HepG2 (cell line): Measurements from ENCODE around the gene OCSTAMP. TPM values are rescaled to one million over a fixed set of nuclear protein-coding genes. Genes with fewer than 3 reads are reported as not detected.

Source experiments
- ATAC-seq: fragments of 200-7000 bp; cut with Tn5 transposase; 3 replicates; pipeline ENCODE4 v1.9.1; 2020; ENCODE audit warnings: mild to moderate bottlenecking, moderate library complexity
- BruUV-seq: library from RNA; stranded (reverse); fragments of 400-500 nt; replicated peaks from 2 replicates; lab custom pipeline; 2021; lab: Mats Ljungman, UMichigan
- CTCF ChIA-PET: fragments of 300-600 bp; formaldehyde crosslinking; extraction: SDS; loops from one replicate; lab custom pipeline; 2021; ENCODE audit warnings: low total read pairs, inconsistent platforms, low intra/inter-chr PET ratio; lab: Yijun Ruan, JAX
- POLR2A ChIA-PET: fragments of 350-600 bp; sonication (Branson Sonifier 250); formaldehyde crosslinking; loops from one replicate; lab custom pipeline; 2020; ENCODE audit warnings: antibody characterized with exemption, inconsistent platforms; lab: Yijun Ruan, JAX
- DNase-seq: peaks from one replicate; pipeline ENCODE4 v3.0.0-alpha.2; 2015; ENCODE audit warnings: low spot score
- FAIRE-seq: peaks from 3 replicates; lab custom pipeline; 2011; peaks lifted over from hg19 to GRCh38; lab: Jason Lieb, UNC
- H2AFZ ChIP-seq: one replicate; pipeline ENCODE4 v1.6.1; 2011; ENCODE audit warnings: low read length, inconsistent platforms
- H3K27ac ChIP-seq: fragments of 300-600 bp; 3 replicates; pipeline ENCODE4 v1.8.0; 2011; ENCODE audit warnings: mixed run types, mild to moderate bottlenecking, mixed read lengths, low read length, inconsistent platforms; ENCODE audit not compliant: insufficient read depth; ENCODE audit errors: extremely low read length
- H3K27me3 ChIP-seq, 2 experiments: fragments of 200-600 bp in 1 of 2; 2 replicates in 1 of 2; 3 replicates in 1 of 2; pipeline versions ENCODE4 v1.6.0 to v1.8.0; 2011; ENCODE audit warnings: low read length in 2 of 2, mild to moderate bottlenecking in 2 of 2, moderate library complexity in 2 of 2, inconsistent platforms in 1 of 2; ENCODE audit not compliant: insufficient read depth in 2 of 2, control insufficient read depth in 1 of 2
- H3K36me3 ChIP-seq, 2 experiments: fragments of 200-600 bp in 1 of 2; replicated peaks in 1 of 2; 2 replicates in 1 of 2; 3 replicates in 1 of 2; pipeline versions ENCODE4 v1.5.1 to v1.8.0; 2011; ENCODE audit warnings: low read length in 2 of 2, inconsistent platforms in 1 of 2; ENCODE audit not compliant: insufficient read depth in 2 of 2, control insufficient read depth in 1 of 2
- H3K4me1 ChIP-seq: 2 replicates; pipeline ENCODE4 v1.5.1; 2012; ENCODE audit warnings: low read length, inconsistent platforms; ENCODE audit not compliant: insufficient read depth
- H3K4me2 ChIP-seq: 2 replicates; pipeline ENCODE4 v1.6.0; 2011; ENCODE audit warnings: low read depth, low read length, inconsistent platforms
- H3K4me3 ChIP-seq, 3 experiments: fragments of 200-600 bp in 1 of 3; sonication (generic), shearing (Covaris generic) in 1 of 3; replicated peaks in 1 of 3; 2 replicates each; pipeline ENCODE4 v1.5.1; 2011 to 2016; ENCODE audit warnings: low read length in 3 of 3, inconsistent platforms in 2 of 3, low read depth in 2 of 3, mild to moderate bottlenecking in 2 of 3, control low read depth in 1 of 3, mixed read lengths in 1 of 3; ENCODE audit not compliant: insufficient read depth in 1 of 3
- H3K79me2 ChIP-seq: one replicate; pipeline ENCODE4 v1.6.1; 2011; ENCODE audit warnings: low read length, inconsistent platforms; ENCODE audit not compliant: insufficient read depth
- H3K9ac ChIP-seq: 2 replicates; pipeline ENCODE4 v1.6.0; 2011; ENCODE audit warnings: mild to moderate bottlenecking, low read depth, low read length, inconsistent platforms; ENCODE audit not compliant: insufficient read depth
- H3K9me3 ChIP-seq: 2 replicates; pipeline ENCODE4 v1.5.1; 2012; ENCODE audit warnings: mild to moderate bottlenecking, low read length
- H4K20me1 ChIP-seq: 2 replicates; pipeline ENCODE4 v1.6.0; 2011; ENCODE audit warnings: inconsistent platforms, mild to moderate bottlenecking, low read length, moderate library complexity; ENCODE audit not compliant: insufficient read depth
- CBX5 ChIP-seq: sonication (generic); formaldehyde crosslinking; IDR thresholded peaks from 2 replicates; pipeline ENCODE4 v1.4.0; 2020; ENCODE audit warnings: missing genetic modification reagents, borderline replicate concordance
- WGBS: methylation state at CpG from one replicate; pipeline ENCODE4 v1.1.6; 2017; ENCODE audit warnings: low lambda C conversion rate; 5-methylcytosine and 5-hydroxymethylcytosine counted together
- in situ Hi-C: cut with HindIII; loops from 2 replicates; pipeline ENCODE4 v1.10.0; 2017; ENCODE audit warnings: low pct_unique_long_range_greater_than_20kb; ENCODE audit not compliant: extremely low pct_ligation_motif_present
- intact Hi-C: fragments of 100-400 bp; cut with micrococcal nuclease; formaldehyde crosslinking; loops from one replicate; pipeline ENCODE4 v1.10.0; 2022; ENCODE audit not compliant: unreplicated experiment
- polyA plus RNA-seq, 8 experiments: library from polyadenylated mRNA; depleted of rRNA in 3 of 8; stranded (reverse) in 7 of 8; unstranded in 1 of 8; fragments of >200 nt; fragmentation: Illumina TruSeq in 4 of 8; extraction: Trizol in 4 of 8; gene quantifications; 2 replicates each; pipeline versions ENCODE4 v1.2.1 to v1.2.3, GENCODE V29; 2011 to 2016; ENCODE audit warnings: low read depth in 4 of 8, missing spikeins in 1 of 8, mixed read lengths in 1 of 8; ENCODE audit not compliant: insufficient read depth in 1 of 8
- total RNA-seq, 5 experiments: library from RNA; depleted of rRNA; stranded (reverse); fragments of >200 nt; fragmentation: Illumina TruSeq; extraction: Trizol; gene quantifications; 2 replicates each; pipeline ENCODE4 v1.2.3, GENCODE V29; 2016; ENCODE audit warnings: low read depth in 1 of 5
- TF ChIP-seq, protein P1 (sequence below): sonication (generic); formaldehyde crosslinking; IDR thresholded peaks from 2 replicates; pipeline ENCODE4 v1.4.0; 2020; ENCODE audit warnings: low read depth, mild to moderate bottlenecking, missing genetic modification reagents
- TF ChIP-seq, protein P2 (sequence below): sonication (generic); formaldehyde crosslinking; conservative IDR thresholded peaks from 2 replicates; pipeline ENCODE4 v1.8.1; 2023; ENCODE audit warnings: missing genetic modification reagents

OCSTAMP gene
- total and polyA plus RNA-seq, 2 of the 13 experiments (the other 11 are each of a cell fraction or from before 2014, with no cell fraction given) = not detected

DNA sequence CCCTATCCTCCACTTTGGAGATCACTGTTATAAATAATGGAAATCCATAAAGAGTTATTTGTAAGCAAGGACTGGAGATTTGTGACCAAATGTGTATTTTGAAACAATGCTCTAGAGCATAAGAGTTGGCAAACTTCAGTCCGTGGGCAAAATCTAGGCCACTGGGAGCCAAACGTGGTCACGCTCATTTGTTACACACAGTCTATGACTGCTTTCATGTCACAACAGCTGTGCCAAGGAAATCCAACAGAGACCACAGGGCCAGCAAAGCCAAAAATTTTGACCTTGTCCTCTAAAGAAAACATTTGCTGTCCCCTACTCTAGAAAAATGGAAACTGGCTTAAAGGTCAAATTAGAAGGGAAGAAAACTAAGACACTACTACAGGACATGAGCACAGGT lies 44.9 kb downstream of the OCSTAMP start:
- 51% methylated on average over 3 of the region's 3 CpGs for WGBS
- TF ChIP-seq, protein P1, sequence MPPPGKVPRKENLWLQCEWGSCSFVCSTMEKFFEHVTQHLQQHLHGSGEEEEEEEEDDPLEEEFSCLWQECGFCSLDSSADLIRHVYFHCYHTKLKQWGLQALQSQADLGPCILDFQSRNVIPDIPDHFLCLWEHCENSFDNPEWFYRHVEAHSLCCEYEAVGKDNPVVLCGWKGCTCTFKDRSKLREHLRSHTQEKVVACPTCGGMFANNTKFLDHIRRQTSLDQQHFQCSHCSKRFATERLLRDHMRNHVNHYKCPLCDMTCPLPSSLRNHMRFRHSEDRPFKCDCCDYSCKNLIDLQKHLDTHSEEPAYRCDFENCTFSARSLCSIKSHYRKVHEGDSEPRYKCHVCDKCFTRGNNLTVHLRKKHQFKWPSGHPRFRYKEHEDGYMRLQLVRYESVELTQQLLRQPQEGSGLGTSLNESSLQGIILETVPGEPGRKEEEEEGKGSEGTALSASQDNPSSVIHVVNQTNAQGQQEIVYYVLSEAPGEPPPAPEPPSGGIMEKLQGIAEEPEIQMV (CRISPR knock-in tag) = no peak
- TF ChIP-seq, protein P2, sequence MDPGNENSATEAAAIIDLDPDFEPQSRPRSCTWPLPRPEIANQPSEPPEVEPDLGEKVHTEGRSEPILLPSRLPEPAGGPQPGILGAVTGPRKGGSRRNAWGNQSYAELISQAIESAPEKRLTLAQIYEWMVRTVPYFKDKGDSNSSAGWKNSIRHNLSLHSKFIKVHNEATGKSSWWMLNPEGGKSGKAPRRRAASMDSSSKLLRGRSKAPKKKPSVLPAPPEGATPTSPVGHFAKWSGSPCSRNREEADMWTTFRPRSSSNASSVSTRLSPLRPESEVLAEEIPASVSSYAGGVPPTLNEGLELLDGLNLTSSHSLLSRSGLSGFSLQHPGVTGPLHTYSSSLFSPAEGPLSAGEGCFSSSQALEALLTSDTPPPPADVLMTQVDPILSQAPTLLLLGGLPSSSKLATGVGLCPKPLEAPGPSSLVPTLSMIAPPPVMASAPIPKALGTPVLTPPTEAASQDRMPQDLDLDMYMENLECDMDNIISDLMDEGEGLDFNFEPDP (CRISPR knock-in tag) = 0 out of 2 replicates have a peak, but pooled peaks have one; percentile 38
- Histone ChIP-seq H2AFZ (no peak overlapping the region), H4K20me1 (no peaks in the 10 kb centered on the region), H3K9ac (no peak overlapping the region), H3K27ac (no peak overlapping the region), H3K4me3 (no peak overlapping the region), H3K4me2 (no peak overlapping the region), H3K9me3 (no peaks in the 10 kb centered on the region), H3K36me3 (no peaks in the 10 kb centered on the region), H3K4me1 (no peaks in the 10 kb centered on the region), H3K27me3 (no peaks in the 10 kb centered on the region; a peak in 1 of 5 replicates), H3K79me2 (no peaks in the 10 kb centered on the region)
- no peak for FAIRE-seq
- ChIA-PET POLR2A (no interaction called here), CTCF (no interaction called here)
- ATAC-seq = no peak
- in situ Hi-C loops = no loop called here
- DNase-seq = no peak
- intact Hi-C loops = no loop called here
- BruUV-seq = no TSS peak

DNA sequence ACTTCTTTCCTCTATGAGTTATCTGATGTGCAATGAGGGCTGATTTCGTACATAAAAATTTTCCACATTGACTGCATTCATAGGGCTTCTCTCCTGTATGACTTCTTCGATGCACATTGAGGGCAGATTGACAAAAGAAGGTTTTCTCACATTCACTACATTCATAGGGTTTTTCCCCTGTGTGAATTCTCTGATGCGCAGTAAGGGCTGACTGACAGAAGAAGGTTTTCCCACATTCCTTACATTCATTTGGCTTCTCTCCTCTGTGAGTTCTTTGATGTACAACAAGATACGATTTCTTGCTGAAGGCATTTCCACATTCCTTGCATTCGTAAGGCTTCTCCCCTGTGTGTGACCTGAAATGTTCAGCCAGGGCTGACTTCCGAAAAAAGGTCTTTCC lies 48.5 kb downstream of the OCSTAMP start:
- Histone ChIP-seq H2AFZ (no peak overlapping the region), H3K36me3 (no peaks in the 10 kb centered on the region), H3K79me2 (no peaks in the 10 kb centered on the region), H3K4me2 (no peak overlapping the region), H3K27ac (no peak overlapping the region), H3K27me3 (peaks cover 0 to 2% of the 10 kb centered on the region in 2 experiments; a peak in 1 of 5 replicates), H3K9ac (no peak overlapping the region), H3K4me3 (no peak overlapping the region), H3K4me1 (no peaks in the 10 kb centered on the region), H4K20me1 (no peaks in the 10 kb centered on the region), H3K9me3 (no peaks in the 10 kb centered on the region)
- no peak for TF ChIP-seq CBX5
- FAIRE-seq = no peak
- ChIA-PET CTCF (no interaction called here), POLR2A (no interaction called here)
- intact Hi-C loops (no loop called here), in situ Hi-C loops (no loop called here)
- no peak for ATAC-seq
- BruUV-seq = no TSS peak
- 38% methylated on average over 6 of the region's 6 CpGs for WGBS
- peak; percentile 16 for DNase-seq
